ENCODE measurements around the gene ROPN1. TPM values are rescaled to one million over a fixed set of nuclear protein-coding genes. Genes with fewer than 3 reads are reported as not detected.
"Not testable (repeated sequence)": the region's sequence is repeated elsewhere in the genome, so short reads cannot be mapped to it uniquely, and the experiment has no call there.

Gene ROPN1
- total RNA-seq, 1 donor from 2014 or later = not detected

- H3K4me3 ChIP-seq (ENCODE audit: low read depth, low read length) = no peak overlapping the region
- no peak for DNase-seq (ENCODE audit: low read depth)
- TF ChIP-seq CTCF (conservative IDR thresholded peaks at IDR 0.05; ENCODE audit: low read depth, low read length) = no peak
These were observed 22.5 kb upstream of the ROPN1 start for GRCh38 chr3:124014366-124014942.

- DNase-seq (ENCODE audit: low read depth); H3K4me3 ChIP-seq (ENCODE audit: low read depth, low read length): not testable (repeated sequence)
These were observed 16.4 kb upstream of the ROPN1 start for GRCh38 chr3:124008321-124008720.

GRCh38 chr3:124007186-124007585 lies 15.3 kb upstream of the ROPN1 start:
- TF ChIP-seq CTCF (conservative IDR thresholded peaks at IDR 0.05; ENCODE audit: low read depth, low read length) = no peak
- H3K4me3 ChIP-seq (ENCODE audit: low read depth, low read length) = no peak overlapping the region
- DNase-seq (ENCODE audit: low read depth) = no peak

DNA sequence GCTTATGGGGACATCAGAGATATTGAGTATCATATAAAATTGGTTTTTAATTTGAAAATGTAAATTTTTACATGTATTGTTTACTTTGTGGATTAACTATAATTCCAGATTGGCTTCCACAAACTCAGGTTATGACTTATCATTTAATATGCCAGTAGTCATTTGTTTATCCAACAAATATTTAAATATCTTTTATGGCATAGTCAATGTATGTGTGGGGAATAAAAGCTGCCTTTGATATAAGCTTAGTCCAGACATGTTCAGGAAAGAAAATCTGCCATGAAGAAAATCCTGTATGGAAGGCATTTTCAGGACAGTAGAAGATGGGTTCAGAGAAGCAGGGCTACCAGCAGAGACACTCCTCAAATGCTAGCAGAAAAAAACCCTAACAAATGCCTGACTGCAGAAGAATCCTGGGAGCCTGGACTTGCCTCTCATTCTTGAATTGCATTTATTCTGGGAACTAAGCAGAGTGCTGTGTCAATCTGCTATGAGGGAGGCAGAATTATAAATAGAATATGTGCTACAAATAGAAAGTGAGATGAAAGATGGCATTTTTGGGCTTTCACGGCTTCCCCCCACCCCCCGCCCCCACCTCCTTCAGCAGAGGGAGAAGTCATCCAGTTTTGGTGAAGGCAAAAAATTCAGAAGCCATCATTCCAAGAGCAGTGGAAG lies 10.6 kb upstream of the ROPN1 start:
- not testable (repeated sequence) for H3K4me3 ChIP-seq (ENCODE audit: low read depth, low read length); DNase-seq (ENCODE audit: low read depth)

DNA sequence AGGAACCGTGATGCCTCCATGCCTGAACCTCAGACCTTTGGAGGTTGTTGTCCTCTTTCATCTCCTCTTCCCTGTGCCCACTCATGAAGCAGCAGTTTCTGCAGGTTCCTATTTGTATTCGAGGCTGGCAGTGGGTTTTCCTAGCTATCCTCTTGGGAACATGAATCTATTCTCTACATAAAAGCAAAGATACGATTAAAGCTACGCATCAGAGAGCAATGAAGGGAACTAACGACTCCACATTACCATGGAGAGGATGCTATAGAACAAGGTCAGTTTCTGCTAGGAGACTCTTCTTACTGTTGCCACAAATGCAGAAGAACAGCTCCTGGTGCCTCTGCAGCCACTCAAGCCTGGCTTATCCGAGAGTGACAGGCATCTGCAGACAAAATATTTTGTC lies 9.4 kb upstream of the ROPN1 start:
- DNase-seq (ENCODE audit: low read depth); H3K4me3 ChIP-seq (ENCODE audit: low read depth, low read length): not testable (repeated sequence)

DNA sequence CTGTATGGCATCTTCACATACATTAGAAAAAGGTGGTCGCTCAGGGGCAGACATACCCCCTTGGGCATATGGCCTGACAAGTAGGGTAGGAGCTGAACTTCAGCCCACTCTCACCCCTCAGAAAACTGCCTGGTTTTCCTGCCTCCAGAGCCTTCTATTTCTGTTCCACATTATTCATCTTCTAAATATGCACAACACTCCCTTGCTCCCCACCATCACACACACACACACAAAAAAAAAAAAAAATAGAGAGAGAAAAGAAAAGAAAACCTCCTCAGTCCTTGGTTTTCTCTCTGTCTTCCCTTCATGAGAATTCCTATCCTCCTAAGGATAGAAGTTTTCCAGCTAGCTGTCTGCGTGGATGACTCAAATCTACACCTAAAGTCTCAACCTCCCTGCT lies 5.6 kb upstream of the ROPN1 start:
- H3K4me3 ChIP-seq (ENCODE audit: low read depth, low read length) = no peak overlapping the region
- DNase-seq (ENCODE audit: low read depth) = no peak
- TF ChIP-seq CTCF (conservative IDR thresholded peaks at IDR 0.05; ENCODE audit: low read depth, low read length) = no peak

DNA sequence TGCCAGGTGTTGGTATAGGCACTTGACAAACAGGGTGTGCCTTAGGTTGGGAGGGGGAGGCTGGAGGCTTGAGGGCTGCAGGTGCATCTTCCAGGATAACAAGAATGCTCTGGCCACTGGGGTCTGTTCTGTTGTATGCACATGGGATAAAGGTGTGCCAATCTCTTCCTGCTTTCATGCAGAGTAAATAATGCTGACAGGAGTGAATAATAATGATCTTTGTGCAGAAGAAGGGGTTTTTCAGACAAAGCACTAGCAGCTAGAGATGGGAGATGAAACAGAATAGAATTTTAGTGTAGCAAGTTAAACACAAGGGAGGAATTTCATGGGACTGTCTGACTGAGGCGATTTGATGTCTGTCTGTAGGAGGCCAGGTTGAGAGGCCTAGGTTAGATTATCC lies 1.9 kb upstream of the ROPN1 start:
- DNase-seq (ENCODE audit: low read depth) = no peak
- H3K4me3 ChIP-seq (ENCODE audit: low read depth, low read length) = no peak overlapping the region
- TF ChIP-seq CTCF (conservative IDR thresholded peaks at IDR 0.05; ENCODE audit: low read depth, low read length) = no peak

GRCh38 chr3:123986427-123986826 lies 5.5 kb downstream of the ROPN1 start:
- no peak for DNase-seq (ENCODE audit: low read depth)
- TF ChIP-seq CTCF (conservative IDR thresholded peaks at IDR 0.05; ENCODE audit: low read depth, low read length) = no peak
- no peak overlapping the region for H3K4me3 ChIP-seq (ENCODE audit: low read depth, low read length)
